ENCODE results near the gene SMAD6.

SMAD6 gene

DNA sequence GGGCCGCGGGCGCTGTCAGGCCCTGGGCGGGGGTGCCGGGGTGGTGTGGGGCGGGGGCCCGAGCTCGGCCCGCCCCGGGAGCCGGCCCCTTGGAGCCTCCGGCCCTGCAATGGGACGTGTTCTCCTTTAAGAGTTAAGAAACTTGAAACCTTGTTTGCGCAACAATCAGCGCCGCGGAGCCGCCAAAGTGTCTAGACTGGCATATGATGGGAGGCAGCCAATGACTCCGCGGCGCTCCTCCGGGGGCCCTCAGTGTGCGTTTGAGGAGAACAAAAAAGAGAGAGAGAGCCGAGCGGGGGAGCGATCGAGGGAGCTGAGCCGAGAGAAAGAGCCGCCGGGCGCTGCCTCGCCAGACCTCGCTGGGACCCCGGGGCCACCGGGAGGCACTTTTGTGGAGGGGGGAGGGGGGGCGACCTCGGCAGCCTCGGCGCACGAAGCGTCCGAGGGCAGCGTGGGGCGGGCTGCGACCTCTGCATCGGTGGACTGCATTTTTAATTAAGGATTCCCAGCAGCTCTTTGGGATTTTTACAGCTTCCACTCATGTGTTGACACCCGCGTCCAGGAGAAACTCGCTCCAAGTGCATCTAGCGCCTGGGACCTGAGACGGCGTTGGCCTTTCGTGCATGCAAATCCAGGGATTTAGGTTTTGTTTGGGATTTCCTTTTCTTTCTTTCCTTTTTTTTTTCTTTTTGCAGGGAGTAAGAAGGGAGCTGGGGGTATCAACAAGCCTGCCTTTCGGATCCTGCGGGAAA lies at the start of gene SMAD6:
Gene SMAD6, plus strand, starts transcription at position 202 of the 752 bp plus-strand sequence. CDS start 1,023 bp downstream, outside the sequence.
- H3K4me3 ChIP-seq (ENCODE audit: low read depth, low read length), result peak within 1 kb of the TSS; percentile 72
- peak; percentile 99 for DNase-seq (ENCODE audit: low read depth)
- TF ChIP-seq, protein P1, sequence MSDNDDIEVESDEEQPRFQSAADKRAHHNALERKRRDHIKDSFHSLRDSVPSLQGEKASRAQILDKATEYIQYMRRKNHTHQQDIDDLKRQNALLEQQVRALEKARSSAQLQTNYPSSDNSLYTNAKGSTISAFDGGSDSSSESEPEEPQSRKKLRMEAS (IDR thresholded peaks at IDR 0.05; ENCODE audit: low read depth, low read length), result peak; percentile 71
- TF ChIP-seq MYC (IDR thresholded peaks at IDR 0.05; ENCODE audit: low read depth, low read length) (peak; percentile 84), CTCF (IDR thresholded peaks at IDR 0.05; ENCODE audit: low read depth, low read length) (no peak), POLR2A (IDR thresholded peaks at IDR 0.05; ENCODE audit: extremely low read depth, insufficient read length) (peak; percentile 70)

DNA sequence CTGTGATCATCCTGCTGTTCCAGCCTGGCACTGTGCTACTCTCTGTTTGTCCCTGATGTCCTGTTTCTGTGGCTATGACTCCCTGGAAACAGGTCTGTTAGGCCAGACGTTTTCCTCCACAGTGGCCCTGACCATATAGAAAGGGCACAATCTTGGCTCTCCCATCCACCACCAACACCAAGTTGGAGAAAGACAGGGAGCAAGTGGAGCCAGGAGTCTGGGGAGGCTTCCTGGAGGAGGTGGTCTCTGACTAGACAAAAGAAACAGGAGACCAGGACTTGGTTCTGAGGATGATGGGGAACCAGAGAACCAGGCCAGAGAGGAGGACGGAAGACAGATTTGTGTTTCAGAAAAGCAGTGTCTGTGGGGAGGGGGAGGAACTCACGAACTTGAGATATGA lies 49.2 kb upstream of the SMAD6 start:
- no peak for DNase-seq (ENCODE audit: low read depth)
- no peak for TF ChIP-seq POLR2A (IDR thresholded peaks at IDR 0.05; ENCODE audit: extremely low read depth, insufficient read length)
- no peak for TF ChIP-seq MYC (IDR thresholded peaks at IDR 0.05; ENCODE audit: low read depth, low read length)
- TF ChIP-seq, protein P1 (IDR thresholded peaks at IDR 0.05; ENCODE audit: low read depth, low read length), result no peak
- TF ChIP-seq CTCF (IDR thresholded peaks at IDR 0.05; ENCODE audit: low read depth, low read length), result no peak
- H3K4me3 ChIP-seq (ENCODE audit: low read depth, low read length), result no peak overlapping the region

GRCh38 chr15:66653398-66653797 lies 48.6 kb upstream of the SMAD6 start:
- H3K4me3 ChIP-seq (ENCODE audit: low read depth, low read length), result no peak overlapping the region
- TF ChIP-seq POLR2A (IDR thresholded peaks at IDR 0.05; ENCODE audit: extremely low read depth, insufficient read length), result no peak
- no peak for DNase-seq (ENCODE audit: low read depth)

DNA sequence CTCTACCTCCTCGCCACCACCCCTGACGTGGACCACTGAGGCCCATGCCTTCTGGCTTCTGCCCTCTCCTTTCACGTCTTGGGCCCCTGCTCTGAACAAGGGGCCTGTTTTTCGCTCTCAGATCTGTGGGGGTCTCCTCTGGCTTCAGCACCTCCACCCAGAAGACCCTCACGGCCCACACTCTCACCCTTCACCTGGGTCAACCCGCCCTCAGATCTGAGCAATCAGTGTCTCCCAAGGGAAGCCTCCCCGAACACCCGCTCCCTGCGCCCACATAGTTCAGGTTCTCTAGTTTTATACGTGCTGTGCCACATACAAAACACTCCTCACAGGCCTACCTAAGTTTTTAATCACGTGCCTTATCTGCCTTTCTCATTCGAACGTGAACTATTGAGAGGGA lies 48.2 kb upstream of the SMAD6 start:
- no peak for DNase-seq (ENCODE audit: low read depth)
- TF ChIP-seq CTCF (IDR thresholded peaks at IDR 0.05; ENCODE audit: low read depth, low read length) (no peak), POLR2A (IDR thresholded peaks at IDR 0.05; ENCODE audit: extremely low read depth, insufficient read length) (no peak), MYC (IDR thresholded peaks at IDR 0.05; ENCODE audit: low read depth, low read length) (no peak)
- TF ChIP-seq, protein P1 (IDR thresholded peaks at IDR 0.05; ENCODE audit: low read depth, low read length), result no peak

DNA sequence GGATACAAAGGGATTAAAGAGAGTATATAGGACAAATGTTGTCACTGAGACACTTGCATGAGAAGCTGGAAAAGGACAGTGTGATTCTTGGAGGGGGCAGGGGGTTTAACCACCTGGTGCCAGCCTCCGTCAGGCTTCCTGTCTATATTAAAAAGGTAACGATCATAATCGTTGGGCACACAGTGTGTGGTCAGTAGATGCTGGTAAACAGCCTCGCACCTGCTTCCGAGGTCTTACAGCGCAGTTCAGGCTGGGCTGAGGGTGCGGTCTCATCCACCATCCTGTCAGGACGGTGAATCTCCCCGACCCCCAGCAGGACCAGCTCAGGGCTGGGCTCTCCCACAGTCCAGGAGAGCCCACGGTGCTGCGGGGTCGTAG lies 47.7 kb upstream of the SMAD6 start:
- no peak overlapping the region for H3K4me3 ChIP-seq (ENCODE audit: low read depth, low read length)
- no peak for DNase-seq (ENCODE audit: low read depth)
- no peak for TF ChIP-seq POLR2A (IDR thresholded peaks at IDR 0.05; ENCODE audit: extremely low read depth, insufficient read length)
- TF ChIP-seq, protein P1 (IDR thresholded peaks at IDR 0.05; ENCODE audit: low read depth, low read length), result no peak
- no peak for TF ChIP-seq MYC (IDR thresholded peaks at IDR 0.05; ENCODE audit: low read depth, low read length)
- no peak for TF ChIP-seq CTCF (IDR thresholded peaks at IDR 0.05; ENCODE audit: low read depth, low read length)

More for the DNA sequence above, 48.2 kb upstream of the SMAD6 start:
- no peak overlapping the region for H3K4me3 ChIP-seq (ENCODE audit: low read depth, low read length)

DNA sequence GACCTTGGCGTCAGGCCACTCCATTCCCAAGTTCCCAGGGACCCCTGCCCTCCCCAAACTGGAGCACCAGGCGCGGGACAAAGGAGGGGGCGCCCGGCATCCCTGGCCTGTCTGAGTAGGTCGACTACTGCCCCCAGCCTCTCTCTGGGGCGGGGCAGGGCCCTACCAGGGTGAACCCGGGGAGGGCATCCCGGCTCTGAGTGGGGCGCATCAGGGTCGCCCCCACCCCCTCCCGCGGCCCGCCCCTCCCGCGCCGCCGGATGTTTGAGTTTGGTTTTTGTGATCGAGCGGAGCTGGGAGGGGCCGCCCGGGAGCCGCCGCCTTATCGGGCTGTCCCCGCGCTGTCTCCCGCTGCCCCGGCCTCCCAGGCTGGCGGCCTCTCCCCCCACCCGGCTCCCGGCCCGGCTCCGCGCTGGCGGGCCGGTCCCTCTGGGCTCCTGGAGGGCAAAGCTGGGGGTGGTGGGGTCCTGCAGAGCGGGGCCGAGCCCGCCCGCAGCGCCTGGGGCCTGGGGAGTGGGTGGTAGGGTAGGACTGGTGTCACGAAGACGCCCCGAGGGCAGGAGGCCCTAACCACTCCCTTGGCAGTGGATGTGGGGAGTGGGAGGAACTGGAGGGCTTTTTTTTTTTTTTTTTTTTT lies 47.2 kb upstream of the SMAD6 start:
- H3K4me3 ChIP-seq (ENCODE audit: low read depth, low read length), result no peak overlapping the region
- TF ChIP-seq, protein P1 (IDR thresholded peaks at IDR 0.05; ENCODE audit: low read depth, low read length), result no peak
- no peak for TF ChIP-seq POLR2A (IDR thresholded peaks at IDR 0.05; ENCODE audit: extremely low read depth, insufficient read length)
- TF ChIP-seq MYC (IDR thresholded peaks at IDR 0.05; ENCODE audit: low read depth, low read length), result no peak
- no peak for TF ChIP-seq CTCF (IDR thresholded peaks at IDR 0.05; ENCODE audit: low read depth, low read length)
- DNase-seq (ENCODE audit: low read depth), result no peak
